Panc1 (cell line): ENCODE results near the gene OR5M11.

ENCODE experiments used
- POLR2AphosphoS5 ChIP-seq: IDR thresholded peaks from 2 replicates; pipeline ENCODE4 v1.6.1; 2012; ENCODE audit warnings: mild to moderate bottlenecking, low read depth, low read length, moderate library complexity
- TCF7L2 ChIP-seq: IDR thresholded peaks from 2 replicates; pipeline ENCODE4 v1.6.1; 2011; ENCODE audit warnings: mild to moderate bottlenecking, low read depth, low read length, inconsistent platforms
- TF ChIP-seq, protein P1 (sequence below): fragments of 450-650 bp; IDR thresholded peaks from 2 replicates; pipeline ENCODE4 v1.5.1; 2017; ENCODE audit warnings: mild to moderate bottlenecking
- TF ChIP-seq, protein P2 (sequence below), 2 experiments: IDR thresholded peaks; 2 replicates each; pipeline ENCODE4 v1.6.1; 2011 to 2012; ENCODE audit warnings: low read depth in 2 of 2, control low read depth in 1 of 2, low read length in 1 of 2, mild to moderate bottlenecking in 1 of 2, moderate library complexity in 1 of 2; ENCODE audit not compliant: insufficient read depth in 1 of 2

DNA sequence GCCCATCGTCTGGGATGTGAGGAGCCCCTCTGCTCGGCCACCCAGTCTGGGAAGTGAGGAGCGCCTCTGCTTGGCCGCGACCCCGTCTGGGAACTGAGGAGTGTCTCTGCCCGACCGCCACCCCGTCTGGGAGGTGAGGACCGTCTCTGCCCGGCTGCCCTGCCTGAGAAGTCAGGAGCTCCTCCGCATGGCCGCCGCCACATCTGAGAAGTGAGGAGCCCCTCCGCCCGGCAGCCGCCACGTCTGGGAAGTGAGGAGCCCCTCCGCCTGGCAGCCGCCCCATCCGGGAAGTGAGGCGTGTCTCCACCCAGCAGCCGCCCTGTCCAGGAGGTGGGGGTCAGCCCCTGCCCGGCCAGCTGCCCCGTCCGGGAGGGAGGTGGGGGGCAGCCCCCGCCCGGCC is 46.0 kb downstream of the OR5M11 start:
- TF ChIP-seq POLR2AphosphoS5, result no peak
- TF ChIP-seq, protein P1, sequence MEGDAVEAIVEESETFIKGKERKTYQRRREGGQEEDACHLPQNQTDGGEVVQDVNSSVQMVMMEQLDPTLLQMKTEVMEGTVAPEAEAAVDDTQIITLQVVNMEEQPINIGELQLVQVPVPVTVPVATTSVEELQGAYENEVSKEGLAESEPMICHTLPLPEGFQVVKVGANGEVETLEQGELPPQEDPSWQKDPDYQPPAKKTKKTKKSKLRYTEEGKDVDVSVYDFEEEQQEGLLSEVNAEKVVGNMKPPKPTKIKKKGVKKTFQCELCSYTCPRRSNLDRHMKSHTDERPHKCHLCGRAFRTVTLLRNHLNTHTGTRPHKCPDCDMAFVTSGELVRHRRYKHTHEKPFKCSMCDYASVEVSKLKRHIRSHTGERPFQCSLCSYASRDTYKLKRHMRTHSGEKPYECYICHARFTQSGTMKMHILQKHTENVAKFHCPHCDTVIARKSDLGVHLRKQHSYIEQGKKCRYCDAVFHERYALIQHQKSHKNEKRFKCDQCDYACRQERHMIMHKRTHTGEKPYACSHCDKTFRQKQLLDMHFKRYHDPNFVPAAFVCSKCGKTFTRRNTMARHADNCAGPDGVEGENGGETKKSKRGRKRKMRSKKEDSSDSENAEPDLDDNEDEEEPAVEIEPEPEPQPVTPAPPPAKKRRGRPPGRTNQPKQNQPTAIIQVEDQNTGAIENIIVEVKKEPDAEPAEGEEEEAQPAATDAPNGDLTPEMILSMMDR, result no peak
- no peak for TF ChIP-seq TCF7L2
- TF ChIP-seq, protein P2, sequence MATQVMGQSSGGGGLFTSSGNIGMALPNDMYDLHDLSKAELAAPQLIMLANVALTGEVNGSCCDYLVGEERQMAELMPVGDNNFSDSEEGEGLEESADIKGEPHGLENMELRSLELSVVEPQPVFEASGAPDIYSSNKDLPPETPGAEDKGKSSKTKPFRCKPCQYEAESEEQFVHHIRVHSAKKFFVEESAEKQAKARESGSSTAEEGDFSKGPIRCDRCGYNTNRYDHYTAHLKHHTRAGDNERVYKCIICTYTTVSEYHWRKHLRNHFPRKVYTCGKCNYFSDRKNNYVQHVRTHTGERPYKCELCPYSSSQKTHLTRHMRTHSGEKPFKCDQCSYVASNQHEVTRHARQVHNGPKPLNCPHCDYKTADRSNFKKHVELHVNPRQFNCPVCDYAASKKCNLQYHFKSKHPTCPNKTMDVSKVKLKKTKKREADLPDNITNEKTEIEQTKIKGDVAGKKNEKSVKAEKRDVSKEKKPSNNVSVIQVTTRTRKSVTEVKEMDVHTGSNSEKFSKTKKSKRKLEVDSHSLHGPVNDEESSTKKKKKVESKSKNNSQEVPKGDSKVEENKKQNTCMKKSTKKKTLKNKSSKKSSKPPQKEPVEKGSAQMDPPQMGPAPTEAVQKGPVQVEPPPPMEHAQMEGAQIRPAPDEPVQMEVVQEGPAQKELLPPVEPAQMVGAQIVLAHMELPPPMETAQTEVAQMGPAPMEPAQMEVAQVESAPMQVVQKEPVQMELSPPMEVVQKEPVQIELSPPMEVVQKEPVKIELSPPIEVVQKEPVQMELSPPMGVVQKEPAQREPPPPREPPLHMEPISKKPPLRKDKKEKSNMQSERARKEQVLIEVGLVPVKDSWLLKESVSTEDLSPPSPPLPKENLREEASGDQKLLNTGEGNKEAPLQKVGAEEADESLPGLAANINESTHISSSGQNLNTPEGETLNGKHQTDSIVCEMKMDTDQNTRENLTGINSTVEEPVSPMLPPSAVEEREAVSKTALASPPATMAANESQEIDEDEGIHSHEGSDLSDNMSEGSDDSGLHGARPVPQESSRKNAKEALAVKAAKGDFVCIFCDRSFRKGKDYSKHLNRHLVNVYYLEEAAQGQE (IDR thresholded peaks at IDR 0.05; ENCODE audit: insufficient read depth in 1 of 2, low read depth in 2 of 2, low read length in 1 of 2), result no peak
